H9 (cell line): ENCODE measurements around the gene CST9L. TPM values are rescaled to one million over a fixed set of nuclear protein-coding genes. Genes with fewer than 3 reads are reported as not detected.
A peak's percentile ranks its signal among the peaks of the same experiment; 100 is the strongest.

Source experiments
- DNase-seq: peaks from one replicate; pipeline ENCODE4 v3.0.0-alpha.2; 2017
- H2AFZ ChIP-seq: one replicate; pipeline ENCODE4 v1.6.1; 2013; ENCODE audit warnings: mild to moderate bottlenecking, low read length, control low read depth, moderate library complexity
- H2AK5ac ChIP-seq: 2 replicates; pipeline ENCODE4 v1.6.1; 2013; ENCODE audit warnings: low read length, control low read depth, mixed read lengths; ENCODE audit not compliant: insufficient read length
- H2BK120ac ChIP-seq: one replicate; pipeline ENCODE4 v1.6.1; 2013; ENCODE audit warnings: low read depth, mild to moderate bottlenecking, low read length, control low read depth, inconsistent platforms; ENCODE audit not compliant: poor library complexity, severe bottlenecking
- H2BK12ac ChIP-seq: 2 replicates; pipeline ENCODE4 v1.6.1; 2013; ENCODE audit warnings: low read length, control low read depth, mixed read lengths, low read depth; ENCODE audit not compliant: insufficient read length
- H2BK15ac ChIP-seq: 2 replicates; pipeline ENCODE4 v1.6.1; 2013; ENCODE audit warnings: low read depth, low read length, control low read depth
- H2BK20ac ChIP-seq: one replicate; pipeline ENCODE4 v1.6.1; 2013; ENCODE audit warnings: low read depth, mild to moderate bottlenecking, low read length, control low read depth, inconsistent platforms; ENCODE audit not compliant: poor library complexity, severe bottlenecking
- H2BK5ac ChIP-seq: 2 replicates; pipeline ENCODE4 v1.6.1; 2013; ENCODE audit warnings: low read length, control low read depth, mixed read lengths; ENCODE audit not compliant: insufficient read length
- H3K14ac ChIP-seq: 2 replicates; pipeline ENCODE4 v1.6.1; 2013; ENCODE audit warnings: low read length, control low read depth; ENCODE audit not compliant: insufficient read depth
- H3K18ac ChIP-seq: 2 replicates; pipeline ENCODE4 v1.6.1; 2013; ENCODE audit warnings: low read depth, mild to moderate bottlenecking, mixed read lengths, low read length, control low read depth; ENCODE audit not compliant: insufficient read length
- H3K23ac ChIP-seq: 2 replicates; pipeline ENCODE4 v1.6.1; 2013; ENCODE audit warnings: low read length, control low read depth, mixed read lengths, low read depth; ENCODE audit not compliant: insufficient read length
- H3K23me2 ChIP-seq: 2 replicates; pipeline ENCODE4 v1.6.1; 2013; ENCODE audit warnings: low read depth, mild to moderate bottlenecking, mixed read lengths, low read length, control low read depth; ENCODE audit not compliant: insufficient read length, poor library complexity, severe bottlenecking
- H3K27ac ChIP-seq: 2 replicates; pipeline ENCODE4 v1.5.1; 2013; ENCODE audit warnings: low read length, control low read depth, mixed read lengths, low read depth; ENCODE audit not compliant: insufficient read length
- H3K27me3 ChIP-seq: 2 replicates; pipeline ENCODE4 v1.6.1; 2013; ENCODE audit warnings: low read length, control low read depth, inconsistent platforms; ENCODE audit not compliant: insufficient read depth
- H3K4ac ChIP-seq: 2 replicates; pipeline ENCODE4 v1.6.1; 2013; ENCODE audit warnings: low read depth, mild to moderate bottlenecking, control low read depth, inconsistent platforms, low read length, moderate library complexity
- H3K4me1 ChIP-seq: 2 replicates; pipeline ENCODE4 v1.6.1; 2013; ENCODE audit warnings: low read length, control low read depth, inconsistent platforms; ENCODE audit not compliant: insufficient read depth
- H3K4me2 ChIP-seq: 2 replicates; pipeline ENCODE4 v1.6.1; 2013; ENCODE audit warnings: low read length, control low read depth, mixed read lengths; ENCODE audit not compliant: insufficient read length, insufficient read depth
- H3K56ac ChIP-seq: 2 replicates; pipeline ENCODE4 v1.6.1; 2013; ENCODE audit warnings: low read depth, mild to moderate bottlenecking, mixed read lengths, low read length, control low read depth; ENCODE audit not compliant: insufficient read length
- H3K79me1 ChIP-seq: 2 replicates; pipeline ENCODE4 v1.6.1; 2013; ENCODE audit warnings: low read depth, mild to moderate bottlenecking, moderate library complexity, low read length, control low read depth, inconsistent platforms; ENCODE audit not compliant: insufficient read depth, poor library complexity, severe bottlenecking
- H3K79me2 ChIP-seq: 2 replicates; pipeline ENCODE4 v1.6.1; 2013; ENCODE audit warnings: low read length, control low read depth, inconsistent platforms; ENCODE audit not compliant: insufficient read depth
- H3K9ac ChIP-seq: 2 replicates; pipeline ENCODE4 v1.6.1; 2013; ENCODE audit warnings: low read length, control low read depth, mixed read lengths; ENCODE audit not compliant: insufficient read length; ENCODE audit errors: extremely low read depth
- H3K9me3 ChIP-seq: one replicate; pipeline ENCODE4 v1.6.1; 2013; ENCODE audit warnings: low read depth, low read length, inconsistent platforms; ENCODE audit not compliant: control insufficient read depth
- H3T11ph ChIP-seq: one replicate; pipeline ENCODE4 v1.6.1; 2013; ENCODE audit warnings: mild to moderate bottlenecking, low read length, control low read depth, inconsistent platforms
- H4K20me1 ChIP-seq: one replicate; pipeline ENCODE4 v1.6.1; 2013; ENCODE audit not compliant: control insufficient read depth, insufficient read length, insufficient read depth
- H4K5ac ChIP-seq: 2 replicates; pipeline ENCODE4 v1.6.1; 2013; ENCODE audit warnings: low read depth, mild to moderate bottlenecking, mixed read lengths, low read length, control low read depth; ENCODE audit not compliant: insufficient read length
- H4K8ac ChIP-seq: replicated peaks from 2 replicates; pipeline ENCODE4 v1.6.1; 2013; ENCODE audit warnings: low read length, control low read depth, mixed read lengths, low read depth; ENCODE audit not compliant: insufficient read length
- H4K91ac ChIP-seq: 2 replicates; pipeline ENCODE4 v1.6.1; 2013; ENCODE audit warnings: low read depth, mild to moderate bottlenecking, moderate library complexity, mixed read lengths, low read length, control low read depth; ENCODE audit not compliant: insufficient read length
- H3K27ac Mint-ChIP-seq, 3 experiments: 2 replicates in 2 of 3; 3 replicates in 1 of 3; pipeline ENCODE4 v1.8.0; 2020 to 2021; ENCODE audit warnings: mixed read lengths in 3 of 3, mild to moderate bottlenecking in 1 of 3, moderate library complexity in 1 of 3
- H3K27me3 Mint-ChIP-seq: 2 replicates; pipeline ENCODE4 v1.8.0; 2021; ENCODE audit warnings: low read depth, mild to moderate bottlenecking, moderate library complexity, mixed read lengths
- H3K36me3 Mint-ChIP-seq, 3 experiments: 2 replicates in 2 of 3; 3 replicates in 1 of 3; pipeline ENCODE4 v1.8.0; 2020 to 2021; ENCODE audit warnings: low read depth in 3 of 3, mixed read lengths in 3 of 3; ENCODE audit not compliant: insufficient read depth in 1 of 3
- H3K4me1 Mint-ChIP-seq, 2 experiments: 2 replicates each; pipeline ENCODE4 v1.8.0; 2020; ENCODE audit warnings: mixed read lengths in 2 of 2
- H3K4me3 Mint-ChIP-seq, 2 experiments: 2 replicates in 1 of 2; 3 replicates in 1 of 2; pipeline ENCODE4 v1.8.0; 2020 to 2021; ENCODE audit warnings: mild to moderate bottlenecking in 2 of 2, mixed read lengths in 2 of 2, moderate library complexity in 1 of 2
- H3K9me3 Mint-ChIP-seq, 2 experiments: 2 replicates in 1 of 2; 3 replicates in 1 of 2; pipeline ENCODE4 v1.8.0; 2020; ENCODE audit warnings: mild to moderate bottlenecking in 2 of 2, mixed read lengths in 2 of 2, moderate library complexity in 1 of 2
- WGBS: extraction: QIAGEN DNeasy Blood & Tissue Kit; methylation state at CpG from one replicate; pipeline ENCODE4 v1.1.7; 2013; ENCODE audit warnings: missing lambda C conversion rate, low lambda C conversion rate, mixed read lengths; ENCODE audit not compliant: insufficient read length; ENCODE audit errors: extremely low coverage; 5-methylcytosine and 5-hydroxymethylcytosine counted together
- total RNA-seq: library from RNA; stranded (reverse); gene quantifications from 2 replicates; pipeline ENCODE4 v1.2.1, GENCODE V29; 2021
- TF ChIP-seq, protein P1 (sequence below): fragments of 200-600 bp; sonication (generic); conservative IDR thresholded peaks from 3 replicates; pipeline ENCODE4 v1.8.0; 2021; ENCODE audit warnings: antibody characterized with exemption, mild to moderate bottlenecking

CST9L gene
- total RNA-seq, 1 experiment from 2014 or later, result not detected

DNA sequence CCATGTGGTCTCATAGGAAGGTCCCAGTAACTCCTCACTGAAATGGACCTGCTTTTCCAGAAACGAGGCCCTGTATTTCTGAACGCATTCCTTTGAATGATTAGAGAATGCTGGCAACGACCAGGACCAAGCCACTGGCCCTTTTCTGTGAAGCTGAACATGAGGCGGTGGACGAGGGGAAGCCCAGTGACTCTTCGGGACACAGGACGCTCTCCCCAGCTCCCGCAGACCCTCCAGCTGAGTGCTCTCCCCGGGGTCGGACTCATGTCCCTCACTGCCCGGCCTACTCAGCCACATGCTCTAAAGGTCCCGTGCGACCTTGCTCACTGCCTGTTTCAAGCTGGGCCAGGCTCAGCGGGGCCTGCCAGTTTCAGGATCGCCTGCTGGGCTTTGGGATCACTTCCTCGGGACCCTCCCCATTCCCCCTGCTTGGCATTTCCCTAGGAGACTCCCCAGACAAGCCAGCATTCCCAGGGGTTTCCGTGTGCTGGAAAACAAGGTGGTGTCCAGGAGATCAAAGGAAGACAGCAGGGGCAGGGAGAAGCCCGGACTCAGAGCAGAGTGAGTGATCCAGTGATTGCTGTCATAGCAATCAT, 40.1 kb upstream of the CST9L start:
- no peak overlapping the region for H2BK12ac ChIP-seq
- no peak overlapping the region for H4K5ac ChIP-seq
- no peak overlapping the region for H3K4ac ChIP-seq
- no peak overlapping the region for H3K9ac ChIP-seq
- no peak overlapping the region for H2BK5ac ChIP-seq
- no peak overlapping the region for H3K56ac ChIP-seq
- no peaks in the 10 kb centered on the region for H3K79me2 ChIP-seq
- no peaks in the 10 kb centered on the region for H3K23me2 ChIP-seq
- no peak overlapping the region for H4K91ac ChIP-seq
- H4K20me1 ChIP-seq, result no peaks in the 10 kb centered on the region
- H2AK5ac ChIP-seq, result no peak overlapping the region
- no peak overlapping the region for H2BK20ac ChIP-seq
- no peak overlapping the region for H3K27ac ChIP-seq
- peak overlapping the region; percentile 50 for H3K14ac ChIP-seq
- H3T11ph ChIP-seq, result no peak overlapping the region
- peaks cover 21 to 24% of the 10 kb centered on the region in 2 experiments for H3K4me1 Mint-ChIP-seq
- H3K4me2 ChIP-seq, result no peak overlapping the region
- TF ChIP-seq, protein P1, sequence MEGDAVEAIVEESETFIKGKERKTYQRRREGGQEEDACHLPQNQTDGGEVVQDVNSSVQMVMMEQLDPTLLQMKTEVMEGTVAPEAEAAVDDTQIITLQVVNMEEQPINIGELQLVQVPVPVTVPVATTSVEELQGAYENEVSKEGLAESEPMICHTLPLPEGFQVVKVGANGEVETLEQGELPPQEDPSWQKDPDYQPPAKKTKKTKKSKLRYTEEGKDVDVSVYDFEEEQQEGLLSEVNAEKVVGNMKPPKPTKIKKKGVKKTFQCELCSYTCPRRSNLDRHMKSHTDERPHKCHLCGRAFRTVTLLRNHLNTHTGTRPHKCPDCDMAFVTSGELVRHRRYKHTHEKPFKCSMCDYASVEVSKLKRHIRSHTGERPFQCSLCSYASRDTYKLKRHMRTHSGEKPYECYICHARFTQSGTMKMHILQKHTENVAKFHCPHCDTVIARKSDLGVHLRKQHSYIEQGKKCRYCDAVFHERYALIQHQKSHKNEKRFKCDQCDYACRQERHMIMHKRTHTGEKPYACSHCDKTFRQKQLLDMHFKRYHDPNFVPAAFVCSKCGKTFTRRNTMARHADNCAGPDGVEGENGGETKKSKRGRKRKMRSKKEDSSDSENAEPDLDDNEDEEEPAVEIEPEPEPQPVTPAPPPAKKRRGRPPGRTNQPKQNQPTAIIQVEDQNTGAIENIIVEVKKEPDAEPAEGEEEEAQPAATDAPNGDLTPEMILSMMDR, result no peak
- no peaks in the 10 kb centered on the region for H3K9me3 Mint-ChIP-seq
- peak overlapping the region; percentile 21 for H3K18ac ChIP-seq
- WGBS, result no CpG with 5 or more reads among the region's 18 CpGs
- no peak overlapping the region for H4K8ac ChIP-seq
- H3K9me3 ChIP-seq, result no peaks in the 10 kb centered on the region
- DNase-seq, result peak; percentile 25
- H2BK120ac ChIP-seq, result no peak overlapping the region
- no peaks in the 10 kb centered on the region for H3K27me3 ChIP-seq
- H3K27me3 Mint-ChIP-seq, result peaks cover 13% of the 10 kb centered on the region
- H3K4me1 ChIP-seq, result peaks cover 4% of the 10 kb centered on the region
- H3K36me3 Mint-ChIP-seq, result no peaks in the 10 kb centered on the region; a peak in 2 of 7 replicates
- no peak overlapping the region for H3K4me3 Mint-ChIP-seq
- H3K27ac Mint-ChIP-seq, result peak overlapping the region in 2 of 3 experiments; percentile 48 to 56; a peak in 1 of 7 replicates
- H2AFZ ChIP-seq, result no peak overlapping the region
- no peak overlapping the region for H3K23ac ChIP-seq
- no peaks in the 10 kb centered on the region for H3K79me1 ChIP-seq
- H2BK15ac ChIP-seq, result no peak overlapping the region
